GM13976 (cell line): ENCODE measurements around the gene CNTNAP5.

Source experiments
- DNase-seq: peaks from one replicate; pipeline ENCODE4 v3.0.0; 2012; ENCODE audit warnings: low spot score
- CTCF ChIP-seq: IDR thresholded peaks from 2 replicates; pipeline ENCODE4 v1.5.1; 2012; ENCODE audit warnings: borderline replicate concordance, mild to moderate bottlenecking; ENCODE audit not compliant: insufficient read depth; ENCODE audit errors: extremely low read depth, missing control alignments, control extremely low read depth
- in situ Hi-C: fragments of 300-500 bp; cut with MboI; formaldehyde crosslinking; loops from one replicate; pipeline ENCODE4 v1.12.0; 2022; ENCODE audit warnings: low sequenced_read_pairs, mixed read lengths, inconsistent platforms; ENCODE audit not compliant: unreplicated experiment

The CNTNAP5 gene

GRCh38 chr2:124666976-124667375 lies 641.9 kb downstream of the CNTNAP5 start:
- no peak for DNase-seq
- in situ Hi-C loops: no loop called here
- no peak for TF ChIP-seq CTCF

- in situ Hi-C loops: no loop called here
- no peak for TF ChIP-seq CTCF
- no peak for DNase-seq
Observed at GRCh38 chr2:124668161-124668560, 643.1 kb downstream of the CNTNAP5 start.

- in situ Hi-C loops: no loop called here
- no peak for DNase-seq
- TF ChIP-seq CTCF: no peak
Observed at GRCh38 chr2:124670187-124670586, 645.1 kb downstream of the CNTNAP5 start.

GRCh38 chr2:124678043-124678442 lies 653.0 kb downstream of the CNTNAP5 start:
- in situ Hi-C loops: no loop called here
- no peak for DNase-seq
- no peak for TF ChIP-seq CTCF

GRCh38 chr2:124683536-124684428 lies 658.7 kb downstream of the CNTNAP5 start:
- no peak for DNase-seq
- in situ Hi-C loops: no loop called here
- no peak for TF ChIP-seq CTCF

- TF ChIP-seq CTCF: no peak
- in situ Hi-C loops: no loop called here
- DNase-seq: no peak
Observed at GRCh38 chr2:124689348-124689747, 664.3 kb downstream of the CNTNAP5 start.
